ENCODE results near the gene DISC1.

Gene DISC1

GRCh38 chr1:231918239-231919015, 291.8 kb downstream of the DISC1 start:
- peak; percentile 13 for DNase-seq

- no peak for DNase-seq
These were observed 292.8 kb downstream of the DISC1 start for GRCh38 chr1:231919239-231919885.

DNA sequence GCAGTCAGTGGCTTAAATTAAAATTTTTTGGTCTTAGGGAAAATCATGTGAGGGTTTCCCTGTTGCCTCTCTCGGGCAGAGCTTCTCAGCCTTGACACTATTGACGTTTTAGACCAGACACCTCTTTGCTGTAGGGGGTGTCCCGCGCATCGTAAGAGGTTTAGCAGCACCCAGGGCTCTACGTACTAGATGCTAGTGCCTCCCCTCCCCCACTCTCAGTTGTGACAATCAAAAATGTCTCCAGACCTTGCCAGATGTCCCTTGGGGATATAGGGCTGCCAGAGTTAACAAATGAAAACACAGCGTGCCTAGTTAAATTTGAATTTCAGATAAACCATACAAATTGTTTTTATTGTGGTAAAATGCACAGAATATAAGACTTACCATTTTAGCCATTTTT, 293.3 kb downstream of the DISC1 start:
- DNase-seq = no peak

GRCh38 chr1:231921646-231922345, 295.2 kb downstream of the DISC1 start:
- DNase-seq = no peak

DNA sequence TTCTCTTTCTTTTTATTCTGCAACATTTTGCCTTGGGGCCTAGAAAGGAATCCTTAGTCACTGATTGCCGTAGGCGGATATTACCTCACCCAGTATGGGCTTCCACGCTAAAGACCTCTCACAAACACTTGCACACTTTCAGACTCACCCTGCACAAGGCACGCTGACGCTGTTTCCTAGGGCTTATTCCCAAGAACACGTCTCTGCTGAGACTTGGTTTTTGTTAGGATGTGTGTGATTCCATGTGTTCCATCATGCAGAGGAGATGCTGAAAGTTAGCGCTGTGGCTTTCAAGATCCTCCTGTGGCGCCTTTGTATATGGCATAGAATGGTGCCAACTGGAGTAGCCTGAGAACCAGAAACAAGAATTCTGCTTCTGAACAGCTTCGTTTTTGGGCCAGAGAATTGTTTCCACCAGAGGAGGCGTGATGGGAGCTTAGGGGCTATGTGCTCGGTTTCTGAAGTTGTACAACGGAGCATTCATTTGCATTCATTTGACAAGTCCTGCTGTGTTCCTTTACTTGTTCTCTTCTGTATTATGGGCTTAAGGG, 297.0 kb downstream of the DISC1 start:
- DNase-seq = no peak

GRCh38 chr1:231924180-231924579, 297.6 kb downstream of the DISC1 start:
- DNase-seq = no peak

DNA sequence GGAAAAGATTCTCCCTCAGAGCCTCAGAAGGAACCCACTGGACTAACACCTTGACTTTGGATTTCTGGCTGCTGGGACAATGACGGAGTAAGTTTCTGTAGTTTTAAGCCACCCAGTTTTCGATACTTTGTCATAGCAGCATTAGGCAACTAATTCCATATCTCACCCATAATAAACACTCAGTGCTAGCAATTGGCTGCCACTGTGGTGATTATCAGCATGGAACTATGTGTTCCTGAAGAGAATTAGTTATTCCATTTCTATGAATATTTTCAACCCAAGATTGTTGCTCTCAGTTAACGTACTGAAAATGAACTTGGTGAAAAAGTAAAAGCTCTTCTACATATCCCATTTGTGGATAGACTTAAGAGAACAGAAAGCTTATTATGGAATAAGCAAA, 299.3 kb downstream of the DISC1 start:
- DNase-seq = no peak

- no peak for DNase-seq
These were observed 299.8 kb downstream of the DISC1 start for GRCh38 chr1:231926340-231926739.

DNA sequence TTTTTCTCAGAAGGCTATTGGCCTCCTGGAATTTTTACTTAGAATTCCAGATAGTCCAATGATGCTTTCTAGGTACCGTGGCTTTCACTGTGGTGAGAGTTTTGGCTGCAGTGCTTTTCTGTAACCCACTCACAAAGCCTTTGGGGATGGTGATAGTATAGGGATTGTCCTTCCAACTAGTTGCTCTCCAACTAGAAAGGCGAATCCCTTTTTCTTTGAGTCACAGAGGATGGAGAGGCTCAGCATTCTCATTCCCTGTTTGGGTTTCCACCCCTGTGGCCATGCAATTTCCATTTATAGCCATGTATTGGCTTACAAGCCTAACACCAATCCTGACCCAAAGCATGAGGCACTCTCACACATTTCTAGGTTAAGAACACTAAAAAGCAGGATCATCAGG, 300.3 kb downstream of the DISC1 start:
- no peak for DNase-seq

DNA sequence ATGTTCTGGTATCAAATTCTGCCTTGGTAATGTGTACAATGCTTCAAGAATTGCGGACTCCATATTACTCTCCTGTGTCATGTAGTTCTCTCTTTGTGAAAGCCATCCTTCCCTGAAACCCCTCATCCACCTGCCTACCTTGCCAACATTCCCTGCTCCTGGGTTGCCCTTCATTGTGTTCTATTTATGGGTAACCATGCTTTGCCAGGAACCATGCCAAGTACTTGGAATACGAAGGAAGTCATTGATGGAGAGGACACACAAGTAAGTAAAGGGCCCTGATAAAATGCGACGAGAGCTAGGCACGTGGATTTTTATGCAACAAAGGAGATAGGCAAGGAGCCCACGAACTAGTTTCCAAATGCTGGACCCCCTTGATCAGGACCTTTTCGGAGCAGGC, 300.8 kb downstream of the DISC1 start:
- no peak for DNase-seq

DNA sequence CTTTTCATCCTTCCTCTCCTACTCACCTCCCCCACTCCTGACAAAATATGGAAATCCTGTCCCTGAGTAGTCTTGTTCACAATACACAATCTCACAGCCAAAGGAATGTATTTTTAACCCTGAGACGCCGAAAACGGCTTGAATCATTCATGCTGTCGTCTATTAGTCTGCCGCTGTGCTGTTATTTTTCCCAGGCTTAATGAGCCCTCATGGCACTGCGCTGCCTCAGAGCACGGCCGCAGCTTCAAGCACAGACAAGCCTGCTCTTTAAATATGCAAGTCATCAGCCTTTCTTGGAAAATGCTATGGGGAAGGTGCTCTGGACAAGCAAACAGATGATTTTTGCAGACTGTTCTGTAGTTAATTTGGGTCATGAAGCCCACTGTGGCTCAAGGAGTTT, 302.7 kb downstream of the DISC1 start:
- DNase-seq = no peak

DNA sequence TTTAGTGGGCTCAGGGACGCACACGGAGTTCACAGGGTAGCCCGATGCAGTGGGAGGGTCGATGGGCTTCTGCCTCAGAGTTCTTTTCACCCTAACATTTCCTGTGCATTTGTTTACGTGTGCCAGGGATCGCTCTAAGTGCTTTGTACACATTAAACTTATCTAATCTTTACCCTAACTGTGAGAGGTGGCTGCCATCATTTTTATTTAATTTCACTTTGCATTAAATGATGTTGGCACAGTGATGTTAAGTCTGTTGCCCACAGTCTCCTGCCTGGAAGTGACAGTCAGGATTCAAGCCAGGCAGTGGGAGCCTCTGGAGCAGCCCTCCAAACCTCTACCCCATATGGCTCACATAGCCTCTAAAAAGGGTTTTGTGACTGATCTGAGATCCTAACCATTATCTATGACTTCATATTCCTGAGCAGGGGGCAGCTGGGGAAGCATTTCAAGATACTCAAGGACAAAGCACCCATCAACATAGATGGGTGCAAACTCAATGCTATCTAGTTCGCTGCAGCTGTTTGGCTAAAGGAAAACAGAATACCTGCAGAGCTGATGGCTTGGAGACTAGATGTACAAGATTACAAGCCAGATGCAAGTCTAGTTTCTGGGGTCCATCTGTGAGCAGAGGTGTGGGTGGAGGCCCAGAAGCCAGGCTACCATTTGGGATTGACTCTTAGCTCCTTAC, 303.8 kb downstream of the DISC1 start:
- no peak for DNase-seq

- no peak for DNase-seq
These were observed 304.6 kb downstream of the DISC1 start for GRCh38 chr1:231931146-231931545.

- peak; percentile 32 for DNase-seq
These were observed 305.4 kb downstream of the DISC1 start for GRCh38 chr1:231931846-231932454.

DNA sequence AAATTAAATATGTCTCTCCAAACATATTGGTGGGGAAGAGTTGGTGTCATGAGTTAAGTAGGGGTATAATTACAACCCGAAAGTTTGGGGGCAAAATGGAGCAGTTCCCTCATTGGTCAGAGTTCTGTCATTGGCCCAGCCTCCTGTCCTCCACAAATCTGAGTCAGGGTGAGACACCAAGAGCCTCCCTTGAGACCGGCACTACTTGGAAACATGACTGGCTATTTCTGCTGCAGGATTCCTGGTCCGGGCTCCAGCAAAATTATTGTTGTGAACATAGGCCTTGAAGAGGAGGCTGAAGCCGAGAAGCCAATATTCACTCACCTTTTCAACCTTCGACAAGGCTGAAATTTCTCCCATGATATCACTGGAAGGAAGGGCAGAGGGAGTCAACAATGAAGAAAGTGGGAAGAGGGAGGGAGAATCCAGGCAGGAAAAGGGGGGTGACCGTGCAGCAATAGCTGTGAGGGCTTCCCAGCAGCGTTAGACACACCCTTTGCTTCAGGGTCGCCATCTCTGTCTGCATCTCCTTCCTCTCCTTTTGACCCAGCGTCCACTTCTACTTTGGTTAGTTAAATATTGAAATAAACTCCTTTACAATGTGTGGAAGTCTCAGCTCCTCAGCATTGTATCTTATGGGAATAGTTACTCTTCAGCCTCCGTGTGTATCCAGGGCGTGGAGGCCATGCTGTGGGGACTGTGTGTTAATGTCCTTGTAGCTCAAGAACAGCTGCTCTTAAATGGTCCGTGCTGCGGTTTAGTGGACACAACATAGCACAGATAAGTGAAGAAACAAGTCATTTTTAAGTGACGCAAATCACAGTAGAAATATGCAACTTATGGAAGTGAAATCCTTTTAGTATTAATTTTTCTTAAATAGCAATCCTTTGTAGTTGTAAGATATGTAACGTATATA, 307.4 kb downstream of the DISC1 start:
- DNase-seq = no peak

GRCh38 chr1:231934797-231935196, 308.2 kb downstream of the DISC1 start:
- no peak for DNase-seq

- DNase-seq = no peak
These were observed 309.3 kb downstream of the DISC1 start for GRCh38 chr1:231935856-231936255.

GRCh38 chr1:231936983-231937775, 310.6 kb downstream of the DISC1 start:
- DNase-seq = no peak

DNA sequence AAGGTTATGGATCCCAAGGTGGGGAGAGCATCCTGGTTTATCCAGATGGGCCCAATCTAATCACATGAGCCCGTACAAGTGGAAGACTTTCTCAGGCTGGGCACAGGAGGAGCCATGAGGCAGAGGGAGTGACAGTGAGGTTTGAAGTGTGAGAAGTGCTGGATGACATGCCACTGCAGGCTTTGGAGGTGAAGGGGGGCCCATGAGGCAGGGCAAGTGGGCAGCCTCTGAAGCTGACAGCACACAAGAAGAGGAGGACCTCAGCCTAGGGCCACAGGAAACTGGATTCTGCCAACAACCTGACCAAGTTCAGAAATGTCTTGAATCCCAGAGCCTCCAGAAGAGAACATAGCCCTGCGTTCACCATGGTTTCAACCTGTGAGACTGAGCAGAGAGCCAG, 311.6 kb downstream of the DISC1 start:
- DNase-seq = no peak

DNA sequence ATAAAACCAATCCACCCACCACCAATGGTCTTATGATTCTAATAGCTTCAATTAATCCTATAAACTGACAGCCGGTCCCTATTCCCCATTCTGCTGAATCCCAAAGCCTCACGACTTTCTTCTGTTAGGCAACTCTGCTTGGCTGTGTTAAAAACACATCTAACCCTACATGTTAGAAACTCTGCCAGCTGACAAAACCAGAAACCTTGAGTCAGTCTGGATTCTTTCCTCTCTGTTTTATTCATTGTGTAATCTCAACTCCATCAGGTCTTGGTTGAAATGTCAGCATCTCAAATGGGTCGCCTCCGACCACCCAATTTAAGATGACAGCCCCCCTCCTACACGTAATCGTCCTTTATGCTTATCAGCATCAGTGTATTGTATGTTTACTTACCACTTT, 312.1 kb downstream of the DISC1 start:
- no peak for DNase-seq

DNA sequence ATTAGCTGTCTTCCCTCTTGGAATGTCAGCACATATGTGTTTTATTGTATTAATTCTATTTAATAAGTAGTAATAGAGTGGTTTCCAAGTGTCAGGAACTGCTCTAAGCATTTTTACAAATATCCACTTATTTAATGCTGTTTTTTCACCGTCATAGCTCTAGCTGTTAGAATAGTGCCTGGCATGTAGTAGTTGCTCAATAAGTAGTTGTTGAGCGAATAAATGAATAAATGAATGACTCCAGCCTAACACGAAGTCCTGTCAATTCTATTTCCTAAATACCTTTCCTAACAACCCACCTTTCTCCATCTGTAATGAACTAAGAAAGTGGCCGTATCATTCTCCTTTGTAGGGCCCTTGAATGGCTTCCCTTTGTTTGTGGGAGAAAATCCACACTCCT, 312.5 kb downstream of the DISC1 start:
- DNase-seq = no peak
